Endodermal cell (in vitro differentiated cells): ENCODE results near the gene ARMC3. TPM values are rescaled to one million over a fixed set of nuclear protein-coding genes. Genes with fewer than 3 reads are reported as not detected.
A peak's percentile ranks its signal among the peaks of the same experiment; 100 is the strongest.

ENCODE experiments used
- DNase-seq: peaks from one replicate; pipeline ENCODE4 v3.0.0-alpha.2; 2017
- H3K27ac ChIP-seq: 2 replicates; pipeline ENCODE4 v1.5.1; 2013; ENCODE audit warnings: mild to moderate bottlenecking, low read depth, low read length, moderate library complexity
- H3K27me3 ChIP-seq: 2 replicates; pipeline ENCODE4 v1.6.1; 2013; ENCODE audit warnings: mild to moderate bottlenecking, low read length, moderate library complexity; ENCODE audit not compliant: insufficient read depth, control insufficient read depth, poor library complexity, severe bottlenecking
- H3K36me3 ChIP-seq: 2 replicates; pipeline ENCODE4 v1.7.0; 2013; ENCODE audit warnings: mild to moderate bottlenecking, low read length, moderate library complexity; ENCODE audit not compliant: control insufficient read depth, insufficient read depth
- H3K4me1 ChIP-seq: one replicate; pipeline ENCODE4 v1.7.0; 2013; ENCODE audit warnings: low read length; ENCODE audit not compliant: control insufficient read depth, insufficient read depth
- H3K4me3 ChIP-seq: 2 replicates; pipeline ENCODE4 v1.5.1; 2013; ENCODE audit warnings: mild to moderate bottlenecking, low read length, moderate library complexity
- H3K9ac ChIP-seq: 2 replicates; pipeline ENCODE4 v1.6.1; 2013; ENCODE audit warnings: mild to moderate bottlenecking, low read length, moderate library complexity; ENCODE audit not compliant: poor library complexity, severe bottlenecking; ENCODE audit errors: extremely low read depth
- H3K9me3 ChIP-seq: 2 replicates; pipeline ENCODE4 v1.6.1; 2013; ENCODE audit warnings: mild to moderate bottlenecking, low read length, moderate library complexity; ENCODE audit not compliant: control insufficient read depth
- H3K27ac Mint-ChIP-seq: 2 replicates; pipeline ENCODE4 v1.8.0; 2020; ENCODE audit warnings: mixed read lengths
- H3K27me3 Mint-ChIP-seq: 2 replicates; pipeline ENCODE4 v1.8.0; 2021; ENCODE audit warnings: mild to moderate bottlenecking, mixed read lengths; ENCODE audit not compliant: insufficient read depth
- H3K36me3 Mint-ChIP-seq: 2 replicates; pipeline ENCODE4 v1.8.0; 2020; ENCODE audit warnings: low read depth, mixed read lengths
- H3K4me1 Mint-ChIP-seq: 2 replicates; pipeline ENCODE4 v1.8.0; 2020; ENCODE audit warnings: mixed read lengths
- H3K4me3 Mint-ChIP-seq: 2 replicates; pipeline ENCODE4 v1.8.0; 2020; ENCODE audit warnings: mild to moderate bottlenecking, moderate library complexity, mixed read lengths
- H3K9me3 Mint-ChIP-seq: 2 replicates; pipeline ENCODE4 v1.8.0; 2020; ENCODE audit warnings: mild to moderate bottlenecking, mixed read lengths
- CTCF ChIP-seq: fragments of 200-600 bp; sonication (generic); conservative IDR thresholded peaks from 2 replicates; pipeline ENCODE4 v1.5.0; 2021; ENCODE audit warnings: antibody characterized with exemption, mild to moderate bottlenecking
- WGBS, 2 experiments: methylation state at CpG; one replicate each; pipeline versions ENCODE4 v1.1.5 to v1.1.7; 2013; ENCODE audit warnings: missing lambda C conversion rate in 2 of 2, mixed read lengths in 1 of 2; ENCODE audit not compliant: insufficient coverage in 1 of 2, insufficient read length in 1 of 2; 5-methylcytosine and 5-hydroxymethylcytosine counted together
- total RNA-seq, 2 donors: library from RNA; stranded (reverse); fragmentation: NEBNext Ultra II Directional in 1 of 2; extraction: Animal tissue kit (Norgen Biotek cat#: 25700) in 1 of 2; gene quantifications; 2 replicates in 1 of 2; 3 replicates in 1 of 2; pipeline ENCODE4 v1.2.1, GENCODE V29; 2021

The ARMC3 gene
- total RNA-seq, 2 donors from 2014 or later: 2.0 to 3.0 TPM

GRCh38 chr10:23081221-23081750, 153.4 kb downstream of the ARMC3 start:
- no peak overlapping the region for H3K27ac Mint-ChIP-seq
- no peaks in the 10 kb centered on the region for H3K27me3 Mint-ChIP-seq
- no peaks in the 10 kb centered on the region for H3K36me3 ChIP-seq
- H3K4me1 Mint-ChIP-seq: peaks cover 4% of the 10 kb centered on the region
- no peak overlapping the region for H3K9ac ChIP-seq
- H3K27me3 ChIP-seq: no peaks in the 10 kb centered on the region
- no peak for DNase-seq
- H3K27ac ChIP-seq: no peak overlapping the region
- H3K4me3 ChIP-seq: no peak overlapping the region
- no peaks in the 10 kb centered on the region for H3K9me3 ChIP-seq
- H3K4me1 ChIP-seq: peaks cover 3% of the 10 kb centered on the region
- no peaks in the 10 kb centered on the region for H3K36me3 Mint-ChIP-seq
- H3K4me3 Mint-ChIP-seq: no peak overlapping the region
- no peak for TF ChIP-seq CTCF
- no peaks in the 10 kb centered on the region for H3K9me3 Mint-ChIP-seq
- WGBS, 2 experiments: 92 to 93% methylated on average over 3 to 7 of the region's 7 CpGs

- WGBS, 2 experiments: 92 to 93% methylated on average over 3 to 4 of the region's 4 CpGs
- no peak for DNase-seq
These were observed 154.0 kb downstream of the ARMC3 start for GRCh38 chr10:23081891-23082290.

More at GRCh38 chr10:23081891-23082290, 154.0 kb downstream of the ARMC3 start:
- Histone ChIP-seq H3K4me1 (peaks cover 3% of the 10 kb centered on the region), H3K4me3 (no peak overlapping the region), H3K27ac (no peak overlapping the region), H3K36me3 (no peaks in the 10 kb centered on the region), H3K27me3 (no peaks in the 10 kb centered on the region), H3K9me3 (no peaks in the 10 kb centered on the region), H3K9ac (no peak overlapping the region)
- peak; percentile 61 for TF ChIP-seq CTCF
- Mint-ChIP-seq H3K27ac (no peak overlapping the region), H3K27me3 (no peaks in the 10 kb centered on the region), H3K4me3 (no peak overlapping the region), H3K36me3 (no peaks in the 10 kb centered on the region), H3K9me3 (no peaks in the 10 kb centered on the region), H3K4me1 (peaks cover 4% of the 10 kb centered on the region)

Other genes with a start within 250 kb of the ARMC3 start
- gene PIP4K2A, start 213.5 kb upstream of the ARMC3 start, total RNA-seq: 10 to 100 TPM; 15.0 to 17.8 TPM
- 10 to 100 TPM; 40.4 to 42.5 TPM for gene MSRB2, start 167.5 kb downstream of the ARMC3 start, total RNA-seq